B cell (primary cell): Measurements from ENCODE around the gene ZFAND6.

Source experiments
- CTCF ChIP-seq: fragments of 200-600 bp; IDR thresholded peaks from one replicate; pipeline ENCODE4 v1.8.0; 2022; ENCODE audit warnings: antibody characterized with exemption, mild to moderate bottlenecking
- EZH2 ChIP-seq: IDR thresholded peaks from 2 replicates; pipeline ENCODE4 v1.6.1; 2012; ENCODE audit warnings: borderline replicate concordance, low read depth, mild to moderate bottlenecking, moderate library complexity, low read length; ENCODE audit not compliant: insufficient read depth, poor library complexity, severe bottlenecking

DNA sequence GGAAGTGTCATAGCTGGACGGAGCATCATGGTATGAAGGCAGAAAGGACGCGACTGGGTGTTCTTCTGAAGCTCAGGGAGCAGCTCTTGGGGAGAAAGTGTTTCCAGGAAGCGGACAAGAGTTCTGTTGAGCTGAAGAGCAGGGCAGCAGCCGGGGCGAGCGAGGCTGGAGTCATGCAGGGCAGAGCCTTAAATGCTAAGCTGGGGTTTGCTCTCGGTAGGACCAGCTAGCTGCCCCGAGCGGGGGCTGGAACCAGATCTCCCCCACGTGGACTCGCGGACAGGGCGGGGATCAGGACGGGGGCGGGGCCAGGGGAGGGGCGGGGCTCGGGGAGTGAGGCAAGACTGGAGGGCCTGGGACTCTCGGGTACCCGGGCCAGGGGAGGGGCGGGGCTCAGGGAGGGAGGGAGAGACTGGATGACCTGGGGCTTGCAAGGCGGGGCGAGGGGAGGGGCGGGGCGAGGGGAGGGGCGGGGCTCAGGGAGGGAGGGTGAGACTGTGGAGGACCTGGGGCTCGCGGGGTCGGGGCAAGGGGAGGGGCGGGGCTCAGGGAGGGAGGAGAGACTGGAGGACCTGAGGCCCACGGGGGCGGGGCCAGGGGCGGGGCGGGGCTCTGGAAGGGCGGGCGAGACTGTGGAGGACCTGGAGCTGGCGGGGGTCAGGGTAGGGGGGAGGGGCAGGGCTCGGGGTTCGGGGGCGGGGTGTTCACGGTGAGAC, 92.9 kb downstream of the ZFAND6 start:
- no peak for TF ChIP-seq CTCF
- TF ChIP-seq EZH2 = no peak
